Nephron (organoid): ENCODE measurements around the gene ZBTB34.
"Not testable (repeated sequence)": the region's sequence is repeated elsewhere in the genome, so short reads cannot be mapped to it uniquely, and the experiment has no call there.

Source experiments
- H3K27ac Mint-ChIP-seq, 3 experiments: 2 replicates each; pipeline ENCODE4 v1.8.0; 2020; ENCODE audit warnings: mixed read lengths in 3 of 3, mild to moderate bottlenecking in 2 of 3, moderate library complexity in 1 of 3
- H3K27me3 Mint-ChIP-seq: 2 replicates; pipeline ENCODE4 v1.8.0; 2021; ENCODE audit warnings: low read depth, mild to moderate bottlenecking, moderate library complexity, mixed read lengths
- H3K36me3 Mint-ChIP-seq: 2 replicates; pipeline ENCODE4 v1.8.0; 2020; ENCODE audit warnings: low read depth, mixed read lengths
- H3K4me1 Mint-ChIP-seq: 2 replicates; pipeline ENCODE4 v1.8.0; 2020; ENCODE audit warnings: mixed read lengths
- H3K4me3 Mint-ChIP-seq, 3 experiments: 2 replicates each; pipeline ENCODE4 v1.8.0; 2020; ENCODE audit warnings: mild to moderate bottlenecking in 3 of 3, mixed read lengths in 3 of 3, moderate library complexity in 2 of 3
- H3K9me3 Mint-ChIP-seq: 2 replicates; pipeline ENCODE4 v1.8.0; 2020; ENCODE audit warnings: mixed read lengths
- CTCF ChIP-seq, 3 experiments: fragments of 200-600 bp; sonication (generic); IDR thresholded peaks; one replicate each; pipeline ENCODE4 v1.5.0; 2021; ENCODE audit warnings: antibody characterized with exemption in 3 of 3; ENCODE audit not compliant: unreplicated experiment in 3 of 3

ZBTB34 gene

GRCh38 chr9:126822278-126822677, 38.2 kb upstream of the ZBTB34 start:
- H3K9me3 Mint-ChIP-seq = peaks cover 28% of the 10 kb centered on the region
- H3K27me3 Mint-ChIP-seq = no peaks in the 10 kb centered on the region
- H3K4me3 Mint-ChIP-seq = no peak overlapping the region
- peaks cover 81% of the 10 kb centered on the region for H3K36me3 Mint-ChIP-seq
- no peak overlapping the region for H3K27ac Mint-ChIP-seq
- H3K4me1 Mint-ChIP-seq = no peaks in the 10 kb centered on the region
- TF ChIP-seq CTCF (IDR thresholded peaks at IDR 0.05; ENCODE audit: unreplicated experiment in 3 of 3) = no peak

- peaks cover 25% of the 10 kb centered on the region for H3K9me3 Mint-ChIP-seq
- H3K27ac Mint-ChIP-seq = no peak overlapping the region
- no peak for TF ChIP-seq CTCF (IDR thresholded peaks at IDR 0.05; ENCODE audit: unreplicated experiment in 3 of 3)
- H3K36me3 Mint-ChIP-seq = peaks cover 77% of the 10 kb centered on the region
- no peaks in the 10 kb centered on the region for H3K4me1 Mint-ChIP-seq
- no peak overlapping the region for H3K4me3 Mint-ChIP-seq
- no peaks in the 10 kb centered on the region for H3K27me3 Mint-ChIP-seq
Measured at GRCh38 chr9:126822873-126823272, 37.6 kb upstream of the ZBTB34 start.

GRCh38 chr9:126824052-126824451, 36.4 kb upstream of the ZBTB34 start:
- not testable (repeated sequence) for H3K27ac Mint-ChIP-seq, H3K4me3 Mint-ChIP-seq, H3K27me3 Mint-ChIP-seq, H3K4me1 Mint-ChIP-seq
- peaks cover 14% of the 10 kb centered on the region for H3K9me3 Mint-ChIP-seq
- peaks cover 69% of the 10 kb centered on the region for H3K36me3 Mint-ChIP-seq

GRCh38 chr9:126827227-126827626, 33.2 kb upstream of the ZBTB34 start:
- Mint-ChIP-seq H3K27ac (no peak overlapping the region), H3K36me3 (peaks cover 55% of the 10 kb centered on the region), H3K9me3 (no peaks in the 10 kb centered on the region), H3K4me3 (no peak overlapping the region), H3K27me3 (no peaks in the 10 kb centered on the region), H3K4me1 (no peaks in the 10 kb centered on the region)
- TF ChIP-seq CTCF (IDR thresholded peaks at IDR 0.05; ENCODE audit: unreplicated experiment in 3 of 3) = no peak

- TF ChIP-seq CTCF (IDR thresholded peaks at IDR 0.05; ENCODE audit: unreplicated experiment in 3 of 3) = no peak
- no peaks in the 10 kb centered on the region for H3K9me3 Mint-ChIP-seq
- H3K4me3 Mint-ChIP-seq = no peak overlapping the region
- H3K36me3 Mint-ChIP-seq = peaks cover 60% of the 10 kb centered on the region
- no peak overlapping the region for H3K27ac Mint-ChIP-seq
- H3K27me3 Mint-ChIP-seq = no peaks in the 10 kb centered on the region
- peaks cover 12% of the 10 kb centered on the region for H3K4me1 Mint-ChIP-seq
Measured at GRCh38 chr9:126829035-126829434, 31.4 kb upstream of the ZBTB34 start.

- no peaks in the 10 kb centered on the region for H3K9me3 Mint-ChIP-seq
- no peak overlapping the region for H3K4me3 Mint-ChIP-seq
- H3K27ac Mint-ChIP-seq = no peak overlapping the region
- no peaks in the 10 kb centered on the region for H3K27me3 Mint-ChIP-seq
- peaks cover 58% of the 10 kb centered on the region for H3K36me3 Mint-ChIP-seq
- H3K4me1 Mint-ChIP-seq = peaks cover 12% of the 10 kb centered on the region
- TF ChIP-seq CTCF (IDR thresholded peaks at IDR 0.05; ENCODE audit: unreplicated experiment in 3 of 3) = no peak
Measured at GRCh38 chr9:126830827-126831226, 29.6 kb upstream of the ZBTB34 start.
